Activated CD8-positive, alpha-beta T cell treated with anti-CD3 and anti-CD28 coated beads for 36 hours (primary cell): Measurements from ENCODE around the gene APH1B. TPM values are rescaled to one million over a fixed set of nuclear protein-coding genes. Genes with fewer than 3 reads are reported as not detected.
A peak's percentile ranks its signal among the peaks of the same experiment; 100 is the strongest.

Experiments used
- ATAC-seq: fragments of 200-7000 bp; cut with Tn5 transposase; one replicate; pipeline ENCODE4 v1.10.0; 2021; ENCODE audit warnings: mild to moderate bottlenecking, moderate library complexity
- CTCF ChIA-PET: fragments of 350-600 bp; sonication (Branson Sonifier 250); formaldehyde crosslinking; loops from one replicate; lab custom pipeline; 2021; ENCODE audit warnings: antibody characterized with exemption; lab: Charles Lee
- POLR2A ChIA-PET: fragments of 350-600 bp; sonication (Branson Sonifier 250); formaldehyde crosslinking; loops from one replicate; lab custom pipeline; 2021; ENCODE audit warnings: antibody characterized with exemption; lab: Charles Lee
- DNase-seq: peaks from one replicate; pipeline ENCODE4 v3.0.0-alpha.2; 2020
- H3K27ac Mint-ChIP-seq: one replicate; pipeline ENCODE4 v1.8.0; 2021; ENCODE audit warnings: mild to moderate bottlenecking, mixed read lengths
- H3K27me3 Mint-ChIP-seq: one replicate; pipeline ENCODE4 v1.8.0; 2021; ENCODE audit warnings: mixed read lengths
- H3K36me3 Mint-ChIP-seq: one replicate; pipeline ENCODE4 v1.8.0; 2021; ENCODE audit warnings: low read depth, mixed read lengths
- H3K4me1 Mint-ChIP-seq: one replicate; pipeline ENCODE4 v1.8.0; 2021; ENCODE audit warnings: low read depth, mixed read lengths
- H3K4me3 Mint-ChIP-seq: one replicate; pipeline ENCODE4 v1.8.0; 2021; ENCODE audit warnings: mild to moderate bottlenecking, moderate library complexity, mixed read lengths
- H3K9me3 Mint-ChIP-seq: one replicate; pipeline ENCODE4 v1.8.0; 2021; ENCODE audit warnings: mixed read lengths
- CTCF ChIP-seq: fragments of 200-600 bp; IDR thresholded peaks from one replicate; pipeline ENCODE4 v1.8.0; 2022; ENCODE audit warnings: antibody characterized with exemption, mild to moderate bottlenecking
- intact Hi-C: fragments of 100-400 bp; cut with micrococcal nuclease; formaldehyde crosslinking; loops from one replicate; pipeline ENCODE4 v1.10.0; 2022
- total RNA-seq, 2 experiments: library from RNA; stranded (reverse); gene quantifications; one replicate each; pipeline ENCODE4 v1.2.3, GENCODE V29; 2021

The APH1B gene
- total RNA-seq, 2 experiments from 2014 or later, result 7.0 to 9.7 TPM

- Mint-ChIP-seq H3K4me1 (peaks cover 81% of the 10 kb centered on the region), H3K4me3 (no peak overlapping the region), H3K27me3 (no peaks in the 10 kb centered on the region), H3K27ac (peak overlapping the region; percentile 34), H3K9me3 (no peaks in the 10 kb centered on the region), H3K36me3 (peaks cover 75% of the 10 kb centered on the region)
- DNase-seq (no peak), ATAC-seq (no peak)
- ChIA-PET CTCF (interaction anchor here (1.7 kb wide), 1 partner anchor 10 kb away, joined by 4 read pairs; no protein-coding TSS in a partner anchor), POLR2A (no interaction called here)
- intact Hi-C loops, result no loop called here
- TF ChIP-seq CTCF, result no peak
These were observed 36.1 kb upstream of the APH1B start for GRCh38 chr15:63241316-63241715.

- no peak overlapping the region for H3K4me3 Mint-ChIP-seq
- no peak for DNase-seq
- intact Hi-C loops, result no loop called here
- peaks cover 75% of the 10 kb centered on the region for H3K4me1 Mint-ChIP-seq
- POLR2A ChIA-PET, result interaction anchor here (0.6 to 1.8 kb wide), 6 partner anchors 11 to 85 kb away, joined by 3 to 6 read pairs (median 3); partner anchors contain the start of gene RPS27L
- H3K27ac Mint-ChIP-seq, result peak overlapping the region; percentile 85
- CTCF ChIA-PET, result interaction anchor here (0.7 to 1.2 kb wide), 4 partner anchors 10 to 52 kb away, joined by 3 read pairs; no protein-coding TSS in a partner anchor
- H3K27me3 Mint-ChIP-seq, result no peaks in the 10 kb centered on the region
- no peak for ATAC-seq
- no peaks in the 10 kb centered on the region for H3K9me3 Mint-ChIP-seq
- H3K36me3 Mint-ChIP-seq, result peaks cover 75% of the 10 kb centered on the region
- no peak for TF ChIP-seq CTCF
These were observed 34.3 kb upstream of the APH1B start for GRCh38 chr15:63243101-63243500.

- no peak overlapping the region for H3K4me3 Mint-ChIP-seq
- ChIA-PET POLR2A (interaction anchor here (0.8 to 1.8 kb wide), 5 partner anchors 12 to 62 kb away, joined by 3 to 6 read pairs (median 3); no protein-coding TSS in a partner anchor), CTCF (interaction anchor here (0.7 to 2.0 kb wide), 8 partner anchors 9 to 196 kb away, joined by 3 to 5 read pairs (median 3); no protein-coding TSS in a partner anchor)
- peak overlapping the region; percentile 85 for H3K27ac Mint-ChIP-seq
- H3K36me3 Mint-ChIP-seq, result peaks cover 75% of the 10 kb centered on the region
- H3K4me1 Mint-ChIP-seq, result peaks cover 70% of the 10 kb centered on the region
- no peak for DNase-seq
- ATAC-seq, result peak; percentile 37
- TF ChIP-seq CTCF, result no peak
- no peaks in the 10 kb centered on the region for H3K9me3 Mint-ChIP-seq
- H3K27me3 Mint-ChIP-seq, result no peaks in the 10 kb centered on the region
- intact Hi-C loops, result no loop called here
These were observed 33.6 kb upstream of the APH1B start for GRCh38 chr15:63243776-63244175.

- ChIA-PET POLR2A (interaction anchor here (0.9 to 1.1 kb wide), 3 partner anchors 14 to 33 kb away, joined by 3 to 5 read pairs (median 3); no protein-coding TSS in a partner anchor), CTCF (interaction anchor here (0.9 to 2.0 kb wide), 6 partner anchors 10 to 197 kb away, joined by 3 to 6 read pairs (median 4); no protein-coding TSS in a partner anchor)
- H3K4me1 Mint-ChIP-seq, result peaks cover 70% of the 10 kb centered on the region
- H3K27ac Mint-ChIP-seq, result peak overlapping the region; percentile 85
- intact Hi-C loops, result no loop called here
- ATAC-seq (no peak), DNase-seq (no peak)
- peaks cover 78% of the 10 kb centered on the region for H3K36me3 Mint-ChIP-seq
- TF ChIP-seq CTCF, result no peak
- H3K27me3 Mint-ChIP-seq, result no peaks in the 10 kb centered on the region
- no peak overlapping the region for H3K4me3 Mint-ChIP-seq
- H3K9me3 Mint-ChIP-seq, result no peaks in the 10 kb centered on the region
These were observed 33.0 kb upstream of the APH1B start for GRCh38 chr15:63244399-63244798.

- Mint-ChIP-seq H3K27ac (peak overlapping the region; percentile 85), H3K9me3 (no peaks in the 10 kb centered on the region), H3K4me1 (peaks cover 67% of the 10 kb centered on the region), H3K27me3 (no peaks in the 10 kb centered on the region), H3K4me3 (no peak overlapping the region), H3K36me3 (peaks cover 78% of the 10 kb centered on the region)
- CTCF ChIA-PET, result interaction anchor here (0.9 to 2.0 kb wide), 6 partner anchors 10 to 197 kb away, joined by 3 to 6 read pairs (median 4); no protein-coding TSS in a partner anchor
- intact Hi-C loops, result no loop called here
- DNase-seq (peak; percentile 47), ATAC-seq (peak; percentile 73)
- POLR2A ChIA-PET, result interaction anchor here (0.9 to 1.1 kb wide), 4 partner anchors 13 to 88 kb away, joined by 3 to 5 read pairs (median 3); no protein-coding TSS in a partner anchor
- TF ChIP-seq CTCF, result no peak
These were observed 32.3 kb upstream of the APH1B start for GRCh38 chr15:63244976-63245645.
